GM19455 (cell line): Measurements from ENCODE around the gene MYBPH.

Source experiments
- ATAC-seq: cut with Tn5 transposase; IDR thresholded peaks from one replicate; pipeline ENCODE4 v1.9.1; 2021; ENCODE audit not compliant: unreplicated experiment

Gene MYBPH

DNA sequence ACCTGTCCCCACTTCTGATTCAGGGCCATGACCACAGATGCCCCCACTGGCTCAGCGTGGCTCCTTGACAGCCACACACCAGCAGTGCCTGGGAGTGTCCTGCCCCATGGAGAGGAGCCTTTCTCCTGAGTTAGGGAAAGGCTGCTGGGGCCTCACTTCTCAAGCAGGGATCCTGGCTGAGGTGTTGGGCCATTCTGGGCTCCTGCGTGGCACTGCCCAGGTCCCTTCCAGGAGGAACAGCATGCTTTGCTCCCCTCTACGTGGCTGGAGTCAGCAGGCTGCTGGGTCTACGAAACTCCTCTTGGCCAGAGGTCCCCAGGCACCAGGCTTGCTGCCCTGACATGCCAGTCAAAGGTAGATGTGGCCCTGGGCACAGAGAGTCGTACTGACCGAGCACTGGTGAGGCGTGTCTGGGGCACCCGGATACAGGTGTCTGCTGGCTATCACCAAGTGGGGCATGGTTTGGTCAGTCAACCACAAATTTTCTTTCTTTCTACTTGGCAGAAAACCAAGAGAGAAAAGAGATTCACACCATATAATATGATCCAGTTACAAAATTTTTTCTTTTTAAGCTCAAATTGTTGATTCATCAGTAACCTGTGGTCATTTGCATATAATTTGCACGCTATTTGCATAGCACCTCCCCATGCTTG is 44.0 kb downstream of the MYBPH start:
- ATAC-seq, result no peak

DNA sequence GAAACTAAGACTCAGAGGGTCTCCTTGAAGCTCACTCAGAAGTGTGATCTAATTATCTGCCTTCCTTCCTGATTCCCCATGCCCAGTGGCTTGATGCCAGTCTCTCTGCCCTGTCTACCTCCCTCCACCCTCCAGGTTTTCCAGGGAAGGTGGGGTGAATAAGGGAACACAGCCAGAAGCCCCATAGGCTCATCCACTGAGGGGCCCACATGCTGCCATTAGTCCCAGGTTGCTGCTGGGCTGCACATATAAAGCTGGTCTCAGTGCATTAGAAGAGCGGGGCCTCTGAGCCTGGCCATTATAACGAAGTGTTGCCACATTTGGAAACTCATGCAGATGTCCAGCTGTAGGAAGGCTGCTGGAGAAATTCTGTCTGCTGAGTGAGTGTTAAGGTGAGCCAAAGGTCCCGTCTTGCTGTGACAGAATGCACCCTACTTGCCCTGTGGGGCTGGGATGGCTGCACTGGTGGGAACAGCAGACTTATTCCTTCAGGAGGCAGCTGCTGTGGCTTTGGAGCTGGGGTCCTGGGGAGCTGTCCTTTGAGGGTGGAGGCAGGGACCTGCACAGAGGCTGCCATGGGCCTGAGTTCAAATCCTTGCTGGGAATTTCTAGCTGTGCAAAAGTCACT is 45.2 kb downstream of the MYBPH start:
- ATAC-seq, result no peak

DNA sequence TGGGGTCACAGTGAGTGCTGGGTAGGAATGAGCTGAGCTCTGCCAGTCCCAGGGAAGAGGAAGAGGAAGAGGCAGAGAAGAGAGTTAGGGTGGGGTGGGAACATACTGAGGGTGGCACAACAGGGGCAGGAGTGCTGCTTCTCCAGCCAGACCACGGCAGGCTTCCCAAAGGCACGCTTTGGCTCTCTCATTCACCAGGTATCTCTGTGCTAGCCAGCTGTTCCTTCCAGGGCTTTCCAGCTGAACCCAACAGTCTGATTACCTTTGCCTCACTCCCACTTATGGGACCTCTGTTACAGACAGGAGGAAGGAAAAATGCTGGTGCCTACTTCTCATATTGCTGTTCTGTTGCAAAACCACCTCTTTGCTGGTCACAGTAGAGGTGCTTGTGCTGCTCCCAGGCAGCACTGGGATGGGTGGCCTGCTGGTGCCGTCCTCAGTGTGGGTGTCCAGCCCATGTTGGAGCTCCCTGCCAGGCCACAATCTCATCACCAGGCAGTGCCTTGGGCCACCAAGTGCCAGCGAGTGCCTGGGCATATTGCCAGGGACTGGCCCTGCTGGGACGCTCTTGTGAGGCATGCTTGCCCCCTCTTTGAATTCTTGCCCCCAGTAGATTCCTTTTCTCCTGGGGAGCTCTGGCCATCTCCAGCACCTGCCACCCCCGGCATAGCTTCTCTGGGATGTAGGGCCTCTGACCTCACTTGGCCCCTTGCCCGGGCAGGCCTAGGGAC is 46.0 kb downstream of the MYBPH start:
- no peak for ATAC-seq

DNA sequence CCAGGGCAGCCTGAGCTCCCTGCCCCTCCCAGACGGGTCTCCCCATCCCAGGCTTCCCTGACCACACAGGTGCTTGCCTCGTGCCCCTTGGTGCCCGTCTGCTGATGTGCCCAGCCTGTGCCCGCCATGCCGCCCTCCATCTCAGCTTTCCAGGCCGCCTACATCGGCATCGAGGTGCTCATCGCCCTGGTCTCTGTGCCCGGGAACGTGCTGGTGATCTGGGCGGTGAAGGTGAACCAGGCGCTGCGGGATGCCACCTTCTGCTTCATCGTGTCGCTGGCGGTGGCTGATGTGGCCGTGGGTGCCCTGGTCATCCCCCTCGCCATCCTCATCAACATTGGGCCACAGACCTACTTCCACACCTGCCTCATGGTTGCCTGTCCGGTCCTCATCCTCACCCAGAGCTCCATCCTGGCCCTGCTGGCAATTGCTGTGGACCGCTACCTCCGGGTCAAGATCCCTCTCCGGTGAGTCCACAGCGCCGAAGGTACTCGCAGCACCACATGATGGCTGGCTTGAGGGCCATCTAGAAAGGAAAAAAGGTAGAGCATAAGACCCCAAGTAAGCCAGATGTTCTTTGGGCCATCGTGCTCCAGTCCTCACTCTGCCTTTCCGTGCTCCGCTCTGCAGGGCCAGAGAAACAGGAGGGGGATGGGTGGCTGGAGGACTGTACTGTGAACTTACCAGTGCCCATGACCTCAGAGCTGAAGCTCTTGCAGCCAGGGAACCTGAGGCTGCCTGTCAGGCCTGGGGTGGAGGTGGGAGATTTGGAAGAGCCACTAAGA is 46.7 kb downstream of the MYBPH start:
- ATAC-seq, result no peak

DNA sequence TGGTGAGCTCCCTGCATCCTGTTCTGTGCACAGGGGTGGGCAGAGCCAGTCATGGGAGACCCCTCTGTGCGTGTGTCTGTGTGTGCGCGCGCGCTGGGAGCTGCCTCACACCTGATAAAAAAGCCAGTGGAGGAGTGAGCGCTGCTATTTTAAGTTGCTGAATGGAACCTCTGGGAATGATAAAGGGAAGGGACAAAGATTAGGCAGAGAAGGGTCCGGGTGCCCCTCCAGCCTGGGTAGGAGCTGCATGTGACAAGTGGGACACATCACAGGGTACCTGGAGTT is 47.3 kb downstream of the MYBPH start:
- no peak for ATAC-seq

DNA sequence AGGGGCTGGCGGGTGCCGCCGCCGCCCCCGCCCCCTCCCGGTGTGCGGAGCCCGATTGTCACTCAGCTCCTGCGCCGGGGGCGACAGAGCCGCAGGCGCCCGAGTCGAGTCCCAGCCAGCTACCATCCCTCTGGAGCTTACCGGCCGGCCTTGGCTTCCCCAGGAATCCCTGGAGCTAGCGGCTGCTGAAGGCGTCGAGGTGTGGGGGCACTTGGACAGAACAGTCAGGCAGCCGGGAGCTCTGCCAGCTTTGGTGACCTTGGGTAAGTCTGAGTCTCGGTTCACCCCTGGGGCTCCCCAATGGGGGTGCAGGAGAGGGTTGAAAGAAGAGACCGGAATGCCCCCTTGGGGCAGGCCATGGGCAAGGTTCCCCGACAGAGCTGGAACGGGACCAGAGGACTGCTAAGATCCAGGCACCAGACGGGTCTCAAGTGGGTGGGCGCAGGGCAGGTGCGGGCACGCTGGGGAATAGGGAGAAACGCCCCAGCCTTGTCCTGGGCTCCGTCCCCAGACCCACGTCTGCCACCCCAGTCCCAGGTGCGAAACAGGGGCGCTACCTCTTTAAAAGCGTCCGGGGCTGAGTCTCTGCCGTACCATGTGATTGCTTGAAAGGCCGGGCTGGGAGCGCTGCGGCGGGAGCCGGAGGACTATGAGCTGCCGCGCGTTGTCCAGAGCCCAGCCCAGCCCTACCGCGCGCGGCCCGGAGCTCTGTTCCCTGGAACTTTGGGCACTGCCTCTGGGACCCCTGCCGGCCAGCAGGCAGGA is 47.8 kb downstream of the MYBPH start, which contains the start of gene ADORA1:
Gene ADORA1, plus strand, starts transcription at position 61 of the 765 bp plus-strand sequence. CDS start 1,116 bp downstream, outside the sequence.
- no peak for ATAC-seq

DNA sequence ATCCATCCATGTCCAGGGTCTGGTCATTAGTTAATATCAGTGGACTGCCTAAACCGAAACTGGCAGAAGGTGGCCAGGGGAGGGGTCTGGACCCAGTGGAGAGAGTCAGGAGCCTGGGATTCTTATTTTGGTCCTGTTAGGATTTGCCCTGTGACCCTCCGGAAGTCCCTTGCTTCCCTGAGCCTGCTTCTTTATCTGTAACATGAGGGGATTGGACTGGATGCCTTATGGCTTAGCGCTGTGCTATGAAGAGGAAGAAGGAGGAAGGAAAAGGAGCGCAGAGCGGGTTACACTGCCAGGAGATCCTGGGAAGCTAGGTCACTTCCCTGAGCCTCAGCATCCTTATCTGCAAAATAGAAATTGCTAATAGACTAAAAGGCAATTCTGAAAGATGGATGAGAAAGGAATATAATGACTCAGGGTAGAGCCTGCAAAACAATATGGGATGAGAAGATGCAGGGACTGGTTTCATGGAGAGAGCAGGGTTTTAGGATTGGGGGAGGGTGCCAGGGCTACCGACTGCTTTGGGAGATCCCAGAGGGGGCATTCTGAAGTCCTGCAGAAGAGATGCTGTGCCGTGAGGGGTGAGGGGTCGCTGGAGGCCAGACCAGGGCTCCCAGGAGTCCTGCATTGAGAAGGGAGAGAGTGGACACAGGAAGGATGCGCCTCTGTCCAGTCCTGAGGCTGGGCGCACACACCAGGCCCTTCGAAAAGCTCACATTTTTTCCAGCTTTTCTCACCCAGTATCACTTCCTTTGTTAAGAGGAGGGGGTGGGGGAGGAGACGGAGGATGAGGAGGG is 48.6 kb downstream of the MYBPH start:
- no peak for ATAC-seq

DNA sequence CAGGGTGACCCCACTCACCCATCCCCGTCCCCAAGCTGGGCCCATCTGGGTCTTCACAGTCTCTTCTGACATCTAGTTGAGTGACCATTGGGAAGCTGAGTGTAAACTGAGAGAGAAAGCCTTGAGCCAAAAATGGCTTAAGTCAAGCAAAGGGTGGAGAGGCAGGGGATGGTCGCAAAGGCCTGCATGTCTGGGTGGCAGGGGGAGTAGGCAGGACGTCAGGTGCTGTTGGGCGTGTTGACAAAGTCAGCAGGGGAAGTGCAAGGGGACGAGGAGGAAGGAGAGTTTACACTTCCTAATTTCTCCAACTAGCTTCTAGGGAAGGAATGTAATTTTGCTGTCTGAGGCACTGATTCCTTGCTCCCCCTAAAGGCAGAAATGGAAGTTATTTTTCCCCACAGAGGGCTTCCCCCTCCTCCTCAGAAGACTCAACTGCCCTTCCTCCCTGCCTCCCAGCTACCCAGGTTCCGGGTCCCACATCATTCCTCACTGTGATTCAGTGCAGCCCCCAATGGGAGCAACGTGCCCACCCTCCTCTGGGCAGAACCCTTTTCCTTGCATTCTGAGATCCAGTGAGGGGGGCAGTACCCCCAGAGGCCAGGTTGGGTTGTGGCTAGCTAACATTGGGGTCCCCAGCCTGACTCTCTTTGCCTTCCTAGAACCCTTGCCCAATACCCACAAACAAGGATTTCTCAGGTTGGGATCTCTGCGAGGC is 49.3 kb downstream of the MYBPH start:
- no peak for ATAC-seq

DNA sequence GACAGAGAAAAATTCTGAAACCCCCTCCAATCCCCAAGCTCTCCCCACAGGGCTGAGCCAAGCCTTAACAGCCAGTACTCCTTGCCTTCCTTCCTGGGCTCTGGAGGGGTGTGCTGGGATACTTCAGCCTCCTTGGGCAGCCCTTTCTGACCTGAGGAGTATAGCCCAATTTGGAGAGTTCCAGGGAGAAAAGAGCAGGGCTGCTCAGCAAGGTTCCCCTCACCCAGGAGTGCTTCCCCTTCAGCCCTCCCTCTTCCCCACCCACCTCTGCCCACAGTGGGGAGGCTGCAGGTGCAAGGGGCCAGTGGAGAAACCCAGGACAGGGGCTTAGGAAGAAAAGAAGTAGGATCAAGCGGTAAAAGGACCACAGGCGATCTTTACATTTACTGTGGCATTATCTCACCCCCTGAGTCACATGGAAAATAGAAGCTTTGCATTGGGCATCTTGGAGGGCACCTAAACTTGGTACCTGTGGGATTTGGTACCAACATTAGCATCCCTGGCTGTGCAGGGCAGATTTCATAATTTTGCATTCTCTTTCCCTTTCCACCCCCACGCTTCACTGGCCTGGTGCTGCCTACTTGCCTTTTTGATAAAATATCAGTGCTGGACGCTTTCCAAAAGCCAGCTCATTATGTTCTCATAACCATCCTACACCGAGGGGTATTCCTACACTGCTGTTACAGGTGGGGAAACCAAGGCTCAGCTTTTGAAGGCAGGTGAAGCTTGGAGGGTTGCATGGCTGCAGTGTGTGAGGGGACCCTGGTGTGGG is 50.9 kb downstream of the MYBPH start:
- no peak for ATAC-seq

DNA sequence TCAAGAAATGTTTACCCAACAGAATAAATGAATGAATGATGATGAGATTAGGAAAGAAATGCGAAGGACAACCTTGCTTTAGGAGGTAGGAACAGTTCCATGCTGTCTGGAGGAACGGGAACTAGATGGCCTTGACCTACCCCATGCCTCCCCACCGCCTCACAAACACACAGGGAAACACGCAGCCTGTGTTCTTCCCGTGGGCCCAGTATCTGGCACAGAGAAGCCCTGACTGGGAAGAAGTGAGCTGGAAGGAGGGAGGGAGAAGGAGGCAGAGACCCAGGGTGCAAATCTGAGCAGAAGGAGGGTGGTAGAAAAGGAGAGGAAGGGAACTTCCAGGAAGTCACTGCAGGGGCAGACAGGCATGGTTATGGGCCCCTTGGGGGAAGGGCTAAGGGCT is 51.6 kb downstream of the MYBPH start:
- no peak for ATAC-seq

DNA sequence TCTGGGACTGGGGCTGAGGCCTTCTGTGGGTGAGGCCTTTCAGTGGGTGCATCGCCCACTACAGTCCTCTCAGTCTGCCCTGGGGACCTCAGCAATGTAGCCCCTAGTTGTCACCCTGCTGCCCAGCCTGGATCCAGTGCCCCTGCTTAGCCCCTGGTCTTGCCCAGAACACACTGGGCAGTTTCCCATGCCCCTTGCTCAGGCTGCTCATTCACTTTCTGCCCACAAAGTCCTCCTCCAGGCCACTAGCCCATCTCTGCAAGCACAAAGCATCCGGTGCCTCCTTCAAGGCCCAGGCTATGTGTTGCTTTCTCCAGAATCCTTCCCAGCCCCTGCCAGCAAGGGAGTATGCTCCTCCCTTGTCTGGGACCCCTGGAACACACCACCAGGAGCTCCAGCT is 53.5 kb downstream of the MYBPH start:
- ATAC-seq, result no peak

DNA sequence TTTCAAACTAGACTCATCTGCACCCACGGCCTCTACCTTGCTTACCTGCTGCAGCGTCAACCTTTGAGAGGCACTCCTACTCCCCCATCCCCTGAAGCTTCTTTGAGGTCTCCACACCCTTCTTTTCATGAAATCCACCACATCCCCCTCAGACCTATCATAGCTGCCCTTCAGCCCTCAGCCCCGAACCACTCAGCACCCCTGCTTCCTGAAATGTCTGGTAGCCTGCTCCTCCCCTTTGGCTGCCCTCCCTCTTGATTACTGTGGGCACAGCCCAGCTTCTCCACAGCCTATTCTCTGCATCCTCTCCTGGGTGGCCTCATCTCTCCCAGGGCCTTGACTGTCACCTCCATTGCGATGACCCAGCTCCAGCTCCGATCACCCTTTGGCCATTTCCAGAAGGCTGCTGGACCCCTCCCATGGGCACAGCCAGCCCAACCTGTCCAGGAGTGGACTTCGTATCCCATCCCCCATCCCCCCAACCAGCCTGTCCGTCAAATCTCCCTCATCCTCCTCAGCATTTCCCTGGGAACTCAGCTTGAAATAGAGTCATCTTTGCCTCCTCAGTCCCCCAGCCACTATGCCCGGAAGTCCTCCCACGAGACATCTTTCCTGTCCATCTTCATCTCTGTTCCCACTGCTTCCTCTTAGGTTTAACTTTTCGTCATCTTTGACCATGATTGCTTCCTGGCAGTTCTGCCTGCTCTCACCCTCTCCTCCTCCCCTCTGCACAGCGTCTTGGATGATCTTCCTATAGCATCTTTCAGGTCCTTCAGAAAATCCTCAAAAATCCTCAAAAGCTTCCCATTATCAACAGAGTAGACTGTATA is 54.2 kb downstream of the MYBPH start:
- no peak for ATAC-seq

DNA sequence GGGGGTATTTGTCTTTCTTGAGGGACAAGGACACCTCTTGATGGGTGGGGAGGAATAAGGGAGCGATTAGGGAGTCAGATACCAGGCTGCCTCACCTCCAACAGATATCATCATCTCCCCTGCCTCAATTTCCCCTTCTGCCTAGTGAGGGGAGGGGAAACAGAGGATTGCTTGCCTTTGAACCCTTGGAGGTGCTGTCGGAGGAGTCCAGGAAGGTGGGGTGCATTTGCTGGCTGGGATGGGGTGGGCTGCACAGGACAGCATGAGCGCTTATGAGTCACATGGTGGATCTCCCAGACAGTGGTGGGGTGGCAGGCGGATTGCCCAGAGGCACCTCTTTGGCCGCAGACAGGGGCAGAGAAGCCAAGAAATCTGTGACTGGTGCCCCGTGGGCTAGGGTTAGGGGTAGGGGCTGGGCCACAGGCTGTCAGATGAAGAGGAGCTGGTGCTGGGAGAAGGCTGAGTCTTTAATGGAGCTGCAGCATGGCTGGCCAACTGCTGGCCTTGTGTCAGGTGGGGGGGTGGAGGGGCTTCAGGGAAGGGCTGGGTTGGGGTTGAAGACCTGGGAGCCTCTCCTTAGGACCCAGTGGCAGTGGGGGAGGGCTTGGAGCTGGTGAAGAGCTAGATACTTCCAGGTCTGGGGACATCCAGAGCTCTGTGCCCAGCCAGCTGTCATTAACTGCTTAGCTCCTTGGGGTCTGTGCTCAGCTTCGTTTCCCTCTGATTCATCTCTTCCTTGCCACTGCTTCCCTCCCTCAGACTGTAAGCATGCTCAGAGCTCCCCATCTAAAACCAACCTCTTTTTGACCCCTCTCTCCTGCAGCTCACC is 55.1 kb downstream of the MYBPH start:
- no peak for ATAC-seq
